ENCODE measurements around the gene MOCS3. TPM values are rescaled to one million over a fixed set of nuclear protein-coding genes. Genes with fewer than 3 reads are reported as not detected.

Gene MOCS3
- total and polyA plus RNA-seq, 2 donors (not counting 3 experiments of a cell fraction or from before 2014, with no cell fraction given): 3.2 to 3.6 TPM

DNA sequence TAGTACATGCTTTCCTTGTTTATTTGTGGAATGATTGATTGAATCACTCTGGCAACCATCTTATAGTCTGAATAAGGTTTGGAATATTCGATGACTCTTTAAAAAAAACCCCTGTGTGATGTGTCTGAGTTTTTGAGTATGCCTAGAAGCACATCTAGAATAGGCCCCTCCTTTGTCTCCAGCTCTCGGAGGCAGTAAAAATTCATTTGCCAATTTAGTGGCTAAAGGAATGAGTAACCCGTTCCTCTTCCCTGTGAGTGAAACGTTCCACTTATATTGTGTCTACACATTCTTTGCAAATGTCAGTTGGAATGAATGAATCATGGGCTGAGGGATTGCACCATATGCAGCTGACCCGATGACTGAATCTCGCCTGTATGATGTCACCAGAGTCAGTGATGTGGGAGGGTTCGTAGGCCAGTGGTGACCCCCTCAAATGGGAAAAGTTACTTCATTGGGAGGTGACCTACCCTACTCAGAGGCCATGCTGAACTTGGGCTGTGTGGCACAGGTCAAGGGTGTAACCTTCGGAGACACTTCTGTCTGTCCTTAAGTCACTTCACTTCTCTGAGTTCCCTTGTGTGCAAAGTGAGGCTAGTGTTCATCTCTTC, 21.6 kb downstream of the MOCS3 start:
- Histone ChIP-seq H3K9me1 (replicated peaks; ENCODE audit: control insufficient read depth, extremely low read depth, insufficient read depth, low read length) (no peaks in the 10 kb centered on the region), H3K36me3 (ENCODE audit: control insufficient read depth in 2 of 2, extremely low read depth in 1 of 2, insufficient read depth in 2 of 2, low read length in 2 of 2) (no peaks in the 10 kb centered on the region), H3K9ac (replicated peaks; ENCODE audit: extremely low read depth, insufficient read depth, low read length) (no peak overlapping the region), H3K4me2 (ENCODE audit: insufficient read depth, low read length) (no peak overlapping the region), H3K79me2 (ENCODE audit: control insufficient read depth, insufficient read depth, low read length) (no peaks in the 10 kb centered on the region), H4K20me1 (replicated peaks; ENCODE audit: control insufficient read depth, extremely low read depth, insufficient read depth, low read length) (no peaks in the 10 kb centered on the region), H2AFZ (ENCODE audit: low read depth, low read length) (no peak overlapping the region), H3K4me1 (ENCODE audit: control insufficient read depth, extremely low read depth, insufficient read depth, low read length) (no peaks in the 10 kb centered on the region), H3K27me3 (ENCODE audit: control insufficient read depth in 2 of 2, insufficient read depth in 2 of 2, low read length in 2 of 2) (peaks cover 2 to 3% of the 10 kb centered on the region in 2 experiments), H3K4me3 (replicated peaks in 1 of 3; ENCODE audit: insufficient read depth in 1 of 3, low read depth in 1 of 3, low read length in 3 of 3) (no peak overlapping the region), H3K27ac (ENCODE audit: insufficient read depth, low read depth, low read length) (no peak overlapping the region), H3K9me3 (replicated peaks; ENCODE audit: control insufficient read depth, insufficient read depth, low read length) (no peaks in the 10 kb centered on the region)
- POLR2A ChIA-PET: no interaction called here
- CTCF ChIA-PET: interaction anchor here (1.7 to 3.9 kb wide), 2 partner anchors 16 to 328 kb away, joined by 4 to 49 read pairs; no protein-coding TSS in a partner anchor
- DNase-seq (ENCODE audit: low read depth, low spot score): peak; percentile 48
- no TSS peak for BruUV-seq (replicated peaks)
- TF ChIP-seq, protein P1, sequence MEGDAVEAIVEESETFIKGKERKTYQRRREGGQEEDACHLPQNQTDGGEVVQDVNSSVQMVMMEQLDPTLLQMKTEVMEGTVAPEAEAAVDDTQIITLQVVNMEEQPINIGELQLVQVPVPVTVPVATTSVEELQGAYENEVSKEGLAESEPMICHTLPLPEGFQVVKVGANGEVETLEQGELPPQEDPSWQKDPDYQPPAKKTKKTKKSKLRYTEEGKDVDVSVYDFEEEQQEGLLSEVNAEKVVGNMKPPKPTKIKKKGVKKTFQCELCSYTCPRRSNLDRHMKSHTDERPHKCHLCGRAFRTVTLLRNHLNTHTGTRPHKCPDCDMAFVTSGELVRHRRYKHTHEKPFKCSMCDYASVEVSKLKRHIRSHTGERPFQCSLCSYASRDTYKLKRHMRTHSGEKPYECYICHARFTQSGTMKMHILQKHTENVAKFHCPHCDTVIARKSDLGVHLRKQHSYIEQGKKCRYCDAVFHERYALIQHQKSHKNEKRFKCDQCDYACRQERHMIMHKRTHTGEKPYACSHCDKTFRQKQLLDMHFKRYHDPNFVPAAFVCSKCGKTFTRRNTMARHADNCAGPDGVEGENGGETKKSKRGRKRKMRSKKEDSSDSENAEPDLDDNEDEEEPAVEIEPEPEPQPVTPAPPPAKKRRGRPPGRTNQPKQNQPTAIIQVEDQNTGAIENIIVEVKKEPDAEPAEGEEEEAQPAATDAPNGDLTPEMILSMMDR (IDR thresholded peaks at IDR 0.05; ENCODE audit: extremely low read depth in 1 of 2, insufficient read depth in 1 of 2, low read depth in 1 of 2, low read length in 2 of 2): no peak
- TF ChIP-seq JUN (IDR thresholded peaks at IDR 0.05; ENCODE audit: borderline replicate concordance, insufficient read depth, insufficient read length, low read depth): peak; percentile 47
- no peak for FAIRE-seq
- dilution Hi-C loops (cut with MboI; ENCODE audit: extremely low pct_ligation_motif_present, low sequenced_read_pairs): no loop called here
- intact Hi-C loops (cut with micrococcal nuclease): no loop called here
